ENCODE data around the gene SLC2A11.

SLC2A11 gene

DNA sequence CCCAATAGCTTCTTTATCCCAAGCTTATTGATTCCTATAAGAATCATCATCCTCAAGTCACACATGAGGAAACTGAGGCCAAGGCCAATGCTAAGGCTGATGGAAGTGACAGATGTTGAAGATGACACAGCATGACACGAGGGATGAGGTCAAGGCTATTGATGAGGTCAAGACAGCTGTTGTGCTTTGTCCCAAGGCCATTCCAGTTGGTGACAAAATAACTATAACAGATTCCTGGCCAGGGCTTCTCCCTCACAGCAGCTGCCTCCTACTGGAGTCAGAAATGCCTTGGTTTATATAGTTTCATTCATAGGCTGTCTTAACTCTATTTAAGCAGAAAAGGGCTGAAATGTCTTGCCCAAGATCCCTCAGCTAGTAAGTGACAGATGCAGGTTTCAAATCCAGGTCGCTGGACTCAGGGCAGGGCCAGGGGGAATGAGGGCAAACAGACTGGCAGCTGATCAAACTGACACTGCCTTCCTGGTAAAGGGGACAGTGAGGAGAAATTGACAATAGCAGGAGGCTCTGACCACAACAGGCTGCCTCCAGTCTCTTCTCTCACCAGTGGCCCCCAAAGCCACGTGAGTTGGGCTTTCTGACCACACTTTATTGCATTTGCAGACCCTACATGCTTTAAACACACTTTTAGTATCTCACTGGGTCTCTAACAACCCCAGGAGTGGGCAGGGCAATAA lies 53.0 kb downstream of the SLC2A11 start:
- no peak for DNase-seq (ENCODE audit: low read depth in 1 of 2, low spot score in 1 of 2)

DNA sequence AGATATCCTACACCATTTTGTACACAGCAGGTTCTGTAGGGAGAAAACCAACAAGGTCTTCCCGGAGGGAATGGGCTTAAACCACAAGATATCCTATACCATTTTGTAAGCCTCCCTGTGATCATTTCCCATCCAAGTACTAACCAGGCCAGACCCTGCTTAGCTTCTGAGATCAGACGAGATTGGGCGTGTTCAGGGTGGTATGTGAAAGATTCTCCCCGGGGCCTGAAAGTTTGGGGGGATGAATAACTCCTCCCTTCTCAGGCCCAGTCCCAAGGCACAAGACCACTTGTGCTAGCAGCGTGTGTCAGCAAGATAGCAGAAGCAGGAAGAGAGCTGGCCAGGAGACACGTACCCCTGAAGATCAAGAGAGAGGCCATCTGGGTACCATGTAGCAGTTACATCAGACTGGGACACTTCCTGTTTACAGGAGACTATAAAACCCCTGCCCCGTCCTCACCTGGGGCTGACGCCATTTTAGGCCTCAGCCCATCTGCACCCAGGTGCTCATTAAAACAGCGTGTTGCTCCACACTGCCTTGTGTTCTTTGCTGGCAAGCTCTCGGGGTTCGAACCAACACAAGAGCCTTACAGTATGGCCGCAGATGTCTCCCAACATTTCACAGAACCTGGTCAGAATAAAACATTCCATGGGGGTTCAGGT lies 53.8 kb downstream of the SLC2A11 start:
- Histone ChIP-seq H3K27me3 (ENCODE audit: insufficient read depth, poor library complexity, severe bottlenecking) (no peaks in the 10 kb centered on the region), H3K4me3 (replicated peaks; ENCODE audit: insufficient read depth, low read length) (no peak overlapping the region), H3K27ac (replicated peaks) (no peak overlapping the region)
- no peak for DNase-seq (ENCODE audit: low read depth in 1 of 2, low spot score in 1 of 2)
- no peak for TF ChIP-seq GABPA (IDR thresholded peaks at IDR 0.05; ENCODE audit: low read depth)
- TF ChIP-seq SPI1 (IDR thresholded peaks at IDR 0.05; ENCODE audit: borderline replicate concordance, low read depth), result no peak
- TF ChIP-seq POLR2AphosphoS5 (IDR thresholded peaks at IDR 0.05; ENCODE audit: low read depth), result no peak
- TF ChIP-seq, protein P1, sequence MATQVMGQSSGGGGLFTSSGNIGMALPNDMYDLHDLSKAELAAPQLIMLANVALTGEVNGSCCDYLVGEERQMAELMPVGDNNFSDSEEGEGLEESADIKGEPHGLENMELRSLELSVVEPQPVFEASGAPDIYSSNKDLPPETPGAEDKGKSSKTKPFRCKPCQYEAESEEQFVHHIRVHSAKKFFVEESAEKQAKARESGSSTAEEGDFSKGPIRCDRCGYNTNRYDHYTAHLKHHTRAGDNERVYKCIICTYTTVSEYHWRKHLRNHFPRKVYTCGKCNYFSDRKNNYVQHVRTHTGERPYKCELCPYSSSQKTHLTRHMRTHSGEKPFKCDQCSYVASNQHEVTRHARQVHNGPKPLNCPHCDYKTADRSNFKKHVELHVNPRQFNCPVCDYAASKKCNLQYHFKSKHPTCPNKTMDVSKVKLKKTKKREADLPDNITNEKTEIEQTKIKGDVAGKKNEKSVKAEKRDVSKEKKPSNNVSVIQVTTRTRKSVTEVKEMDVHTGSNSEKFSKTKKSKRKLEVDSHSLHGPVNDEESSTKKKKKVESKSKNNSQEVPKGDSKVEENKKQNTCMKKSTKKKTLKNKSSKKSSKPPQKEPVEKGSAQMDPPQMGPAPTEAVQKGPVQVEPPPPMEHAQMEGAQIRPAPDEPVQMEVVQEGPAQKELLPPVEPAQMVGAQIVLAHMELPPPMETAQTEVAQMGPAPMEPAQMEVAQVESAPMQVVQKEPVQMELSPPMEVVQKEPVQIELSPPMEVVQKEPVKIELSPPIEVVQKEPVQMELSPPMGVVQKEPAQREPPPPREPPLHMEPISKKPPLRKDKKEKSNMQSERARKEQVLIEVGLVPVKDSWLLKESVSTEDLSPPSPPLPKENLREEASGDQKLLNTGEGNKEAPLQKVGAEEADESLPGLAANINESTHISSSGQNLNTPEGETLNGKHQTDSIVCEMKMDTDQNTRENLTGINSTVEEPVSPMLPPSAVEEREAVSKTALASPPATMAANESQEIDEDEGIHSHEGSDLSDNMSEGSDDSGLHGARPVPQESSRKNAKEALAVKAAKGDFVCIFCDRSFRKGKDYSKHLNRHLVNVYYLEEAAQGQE (IDR thresholded peaks at IDR 0.05; ENCODE audit: insufficient replicate concordance, low read depth), result no peak
- TF ChIP-seq, protein P2, sequence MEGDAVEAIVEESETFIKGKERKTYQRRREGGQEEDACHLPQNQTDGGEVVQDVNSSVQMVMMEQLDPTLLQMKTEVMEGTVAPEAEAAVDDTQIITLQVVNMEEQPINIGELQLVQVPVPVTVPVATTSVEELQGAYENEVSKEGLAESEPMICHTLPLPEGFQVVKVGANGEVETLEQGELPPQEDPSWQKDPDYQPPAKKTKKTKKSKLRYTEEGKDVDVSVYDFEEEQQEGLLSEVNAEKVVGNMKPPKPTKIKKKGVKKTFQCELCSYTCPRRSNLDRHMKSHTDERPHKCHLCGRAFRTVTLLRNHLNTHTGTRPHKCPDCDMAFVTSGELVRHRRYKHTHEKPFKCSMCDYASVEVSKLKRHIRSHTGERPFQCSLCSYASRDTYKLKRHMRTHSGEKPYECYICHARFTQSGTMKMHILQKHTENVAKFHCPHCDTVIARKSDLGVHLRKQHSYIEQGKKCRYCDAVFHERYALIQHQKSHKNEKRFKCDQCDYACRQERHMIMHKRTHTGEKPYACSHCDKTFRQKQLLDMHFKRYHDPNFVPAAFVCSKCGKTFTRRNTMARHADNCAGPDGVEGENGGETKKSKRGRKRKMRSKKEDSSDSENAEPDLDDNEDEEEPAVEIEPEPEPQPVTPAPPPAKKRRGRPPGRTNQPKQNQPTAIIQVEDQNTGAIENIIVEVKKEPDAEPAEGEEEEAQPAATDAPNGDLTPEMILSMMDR (IDR thresholded peaks at IDR 0.05; ENCODE audit: insufficient read depth, low read length), result no peak

More for the DNA sequence above, 53.0 kb downstream of the SLC2A11 start:
- H3K27ac ChIP-seq (replicated peaks), result no peak overlapping the region
- no peaks in the 10 kb centered on the region for H3K27me3 ChIP-seq (ENCODE audit: insufficient read depth, poor library complexity, severe bottlenecking)
- no peak overlapping the region for H3K4me3 ChIP-seq (replicated peaks; ENCODE audit: insufficient read depth, low read length)
- TF ChIP-seq POLR2AphosphoS5 (IDR thresholded peaks at IDR 0.05; ENCODE audit: low read depth), result no peak
- no peak for TF ChIP-seq SPI1 (IDR thresholded peaks at IDR 0.05; ENCODE audit: borderline replicate concordance, low read depth)
- TF ChIP-seq, protein P1 (IDR thresholded peaks at IDR 0.05; ENCODE audit: insufficient replicate concordance, low read depth), result no peak
- no peak for TF ChIP-seq GABPA (IDR thresholded peaks at IDR 0.05; ENCODE audit: low read depth)
- TF ChIP-seq, protein P2 (IDR thresholded peaks at IDR 0.05; ENCODE audit: insufficient read depth, low read length), result no peak

DNA sequence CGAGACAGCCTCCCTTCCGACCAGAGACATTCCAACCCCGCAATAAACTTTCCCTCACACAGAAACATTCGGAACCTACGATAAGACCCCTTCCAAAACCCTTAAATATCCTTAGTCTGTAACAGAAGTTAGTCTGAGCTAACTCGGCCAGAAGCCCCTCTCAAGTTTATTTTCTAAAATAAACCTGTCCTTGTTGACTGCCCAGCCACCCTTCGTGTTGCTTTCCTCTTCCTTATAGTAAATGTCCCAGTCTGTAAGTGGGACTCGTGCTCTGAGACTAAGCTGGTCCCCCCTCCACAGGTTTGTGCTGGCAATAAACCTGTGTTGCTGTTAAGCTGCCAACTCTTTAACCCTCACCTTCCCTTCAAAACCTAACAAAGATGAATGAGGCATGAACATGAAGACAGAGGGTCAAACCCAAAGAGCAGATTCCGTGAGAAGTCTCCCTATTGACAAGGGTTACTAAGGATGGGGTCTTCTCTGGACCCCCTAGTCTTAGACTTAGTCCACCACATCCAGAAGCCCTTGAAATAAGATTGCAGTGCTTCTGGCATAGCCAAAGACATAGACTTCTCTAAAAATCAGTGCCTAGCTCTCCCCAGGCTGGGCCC lies 54.7 kb downstream of the SLC2A11 start:
- TF ChIP-seq, protein P1 (IDR thresholded peaks at IDR 0.05; ENCODE audit: insufficient replicate concordance, low read depth), result no peak
- TF ChIP-seq SPI1 (IDR thresholded peaks at IDR 0.05; ENCODE audit: borderline replicate concordance, low read depth), result no peak
- no peak for TF ChIP-seq POLR2AphosphoS5 (IDR thresholded peaks at IDR 0.05; ENCODE audit: low read depth)
- no peak for TF ChIP-seq GABPA (IDR thresholded peaks at IDR 0.05; ENCODE audit: low read depth)
- TF ChIP-seq, protein P2 (IDR thresholded peaks at IDR 0.05; ENCODE audit: insufficient read depth, low read length), result no peak
- no peak overlapping the region for H3K27ac ChIP-seq (replicated peaks)
- H3K27me3 ChIP-seq (ENCODE audit: insufficient read depth, poor library complexity, severe bottlenecking), result no peaks in the 10 kb centered on the region
- no peak overlapping the region for H3K4me3 ChIP-seq (replicated peaks; ENCODE audit: insufficient read depth, low read length)
- DNase-seq (ENCODE audit: low read depth in 1 of 2, low spot score in 1 of 2), result no peak
